Spleen (tissue), 11 donors: ENCODE data around the gene ZIC1. TPM values are rescaled to one million over a fixed set of nuclear protein-coding genes. Genes with fewer than 3 reads are reported as not detected.

Experiments
- DNase-seq: peaks from one replicate; pipeline ENCODE4 v3.0.0-alpha.2; 2020
- H3K27ac ChIP-seq, 8 donors: fragments of 200-600 bp; sonication (generic) in 7 of 8; 1 replicate in 4 of 8; 2 replicates in 4 of 8; pipeline versions ENCODE4 v1.5.0 to v1.8.0; 2016 to 2021; ENCODE audit warnings: inconsistent platforms in 4 of 8, mild to moderate bottlenecking in 4 of 8, moderate library complexity in 1 of 8
- H3K27me3 ChIP-seq, 7 donors: fragments of 200-600 bp; sonication (generic) in 6 of 7; replicated peaks in 1 of 7; 1 replicate in 4 of 7; 2 replicates in 3 of 7; pipeline versions ENCODE4 v1.5.0 to v1.8.0; 2016 to 2021; ENCODE audit warnings: inconsistent platforms in 3 of 7, mild to moderate bottlenecking in 1 of 7
- H3K36me3 ChIP-seq, 6 donors: fragments of 200-600 bp; sonication (generic) in 5 of 6; 1 replicate in 4 of 6; 2 replicates in 2 of 6; pipeline versions ENCODE4 v1.5.0 to v1.8.0; 2016 to 2021; ENCODE audit warnings: inconsistent platforms in 2 of 6
- H3K4me1 ChIP-seq, 6 donors: fragments of 200-600 bp; sonication (generic) in 5 of 6; 1 replicate in 3 of 6; 2 replicates in 3 of 6; pipeline versions ENCODE4 v1.5.0 to v1.8.0; 2016 to 2021; ENCODE audit warnings: inconsistent platforms in 3 of 6
- H3K4me3 ChIP-seq, 8 donors: fragments of 200-600 bp; sonication (generic) in 7 of 8; 1 replicate in 4 of 8; 2 replicates in 4 of 8; pipeline versions ENCODE4 v1.5.0 to v1.8.0; 2016 to 2021; ENCODE audit warnings: inconsistent platforms in 4 of 8, mild to moderate bottlenecking in 4 of 8, moderate library complexity in 2 of 8
- H3K9me3 ChIP-seq, 8 donors: fragments of 200-600 bp; sonication (generic) in 7 of 8; 1 replicate in 4 of 8; 2 replicates in 4 of 8; pipeline versions ENCODE4 v1.5.0 to v1.8.0; 2016 to 2021; ENCODE audit warnings: inconsistent platforms in 4 of 8
- CTCF ChIP-seq, 11 experiments: fragments of 200-600 bp in 7 of 11; fragments of 450-650 bp in 4 of 11; sonication (generic) in 4 of 11; IDR thresholded peaks in 8 of 11; conservative IDR thresholded peaks in 3 of 11; 1 replicate in 7 of 11; 2 replicates in 4 of 11; pipeline versions ENCODE4 v1.4.0 to v1.8.0; 2016 to 2021; ENCODE audit warnings: antibody characterized with exemption in 11 of 11, inconsistent platforms in 4 of 11, mild to moderate bottlenecking in 1 of 11
- POLR2A ChIP-seq, 3 donors: fragments of 450-650 bp; IDR thresholded peaks; one replicate each; pipeline ENCODE4 v1.5.1; 2017; ENCODE audit warnings: antibody characterized with exemption in 3 of 3, mild to moderate bottlenecking in 1 of 3
- POLR2AphosphoS5 ChIP-seq, 3 donors: sonication (generic); formaldehyde crosslinking; IDR thresholded peaks; one replicate each; pipeline ENCODE4 v1.5.1; 2017; ENCODE audit warnings: antibody characterized with exemption in 3 of 3
- WGBS, 5 donors: extraction: QIAGEN DNeasy Blood & Tissue Kit in 3 of 5; methylation state at CpG; one replicate each; pipeline versions ENCODE4 v1.1.5 to v1.1.7; 2013 to 2018; 5-methylcytosine and 5-hydroxymethylcytosine counted together
- intact Hi-C: fragments of 100-400 bp; cut with DNase I; formaldehyde crosslinking; loops from one replicate; pipeline ENCODE4 v1.15.0; 2023; ENCODE audit warnings: low total_unique reads
- polyA plus RNA-seq, 3 donors: library from polyadenylated mRNA; stranded (reverse); fragments of 200-250 nt; gene quantifications; one replicate each; pipeline ENCODE4 v1.2.1, GENCODE V29; 2013
- total RNA-seq, 7 donors: library from RNA; depleted of rRNA in 3 of 7; stranded (reverse); fragments of >200 nt in 3 of 7; fragmentation: NEBNext Ultra II Directional in 4 of 7; extraction: Animal tissue kit (Norgen Biotek cat#: 25700) in 4 of 7; gene quantifications; one replicate each; pipeline versions ENCODE4 v1.1.0 to v1.2.1, GENCODE V29; 2016 to 2021
- donor health status: healthy with polysubstance abuse.
- donor health status: DM: no; HTN: no; CAD: no; lungs with moderate emphysema.
- donor health status: DM: no; HTN: no; CAD: no.
- donor health status: Bipolar disorder and iron deficiency.
- donor health status: healthy.
- donor health status: DM: no; HTN: no; CAD: no.
- donor health status: DM: yes; HTN: yes; CAD: no.

ZIC1 gene
- total and polyA plus RNA-seq, 10 donors, result not detected

GRCh38 chr3:147407498-147408187 is 1.5 kb upstream of the ZIC1 start:
- intact Hi-C loops, result no loop called here
- WGBS, 5 donors, result 12 to 25% (median 16%) methylated on average over 27 of the region's 27 CpGs
- peak overlapping the region in 1 of 8 donors; percentile 24 for H3K4me3 ChIP-seq
- no peak for DNase-seq
- peaks cover 0 to 48% (median 0%) of the 10 kb centered on the region in 8 donors for H3K9me3 ChIP-seq
- no peaks in the 10 kb centered on the region for H3K36me3 ChIP-seq
- H3K4me1 ChIP-seq, result peaks cover 16 to 44% (median 35%) of the 10 kb centered on the region in 6 donors
- H3K27ac ChIP-seq, result no peak overlapping the region
- TF ChIP-seq CTCF (IDR thresholded peaks at IDR 0.05 in 8 of 11, conservative IDR thresholded peaks at IDR 0.05 in 3 of 11) (no peak), POLR2A (IDR thresholded peaks at IDR 0.05) (no peak), POLR2AphosphoS5 (IDR thresholded peaks at IDR 0.05) (no peak)
- peaks cover 22 to 100% (median 98%) of the 10 kb centered on the region in 7 donors for H3K27me3 ChIP-seq

GRCh38 chr3:147408188-147409100 is 721 bp upstream of the ZIC1 start:
- peaks cover 28 to 100% (median 100%) of the 10 kb centered on the region in 7 donors for H3K27me3 ChIP-seq
- intact Hi-C loops, result no loop called here
- no peak for TF ChIP-seq POLR2AphosphoS5 (IDR thresholded peaks at IDR 0.05)
- H3K4me1 ChIP-seq, result peaks cover 22 to 52% (median 43%) of the 10 kb centered on the region in 6 donors
- WGBS, 5 donors, result 7 to 17% (median 13%) methylated on average over 28 of the region's 28 CpGs
- no peak for DNase-seq
- H3K27ac ChIP-seq, result no peak overlapping the region
- H3K4me3 ChIP-seq, result no peak overlapping the region
- H3K36me3 ChIP-seq, result no peaks in the 10 kb centered on the region
- peaks cover 0 to 49% (median 0%) of the 10 kb centered on the region in 8 donors for H3K9me3 ChIP-seq

DNA sequence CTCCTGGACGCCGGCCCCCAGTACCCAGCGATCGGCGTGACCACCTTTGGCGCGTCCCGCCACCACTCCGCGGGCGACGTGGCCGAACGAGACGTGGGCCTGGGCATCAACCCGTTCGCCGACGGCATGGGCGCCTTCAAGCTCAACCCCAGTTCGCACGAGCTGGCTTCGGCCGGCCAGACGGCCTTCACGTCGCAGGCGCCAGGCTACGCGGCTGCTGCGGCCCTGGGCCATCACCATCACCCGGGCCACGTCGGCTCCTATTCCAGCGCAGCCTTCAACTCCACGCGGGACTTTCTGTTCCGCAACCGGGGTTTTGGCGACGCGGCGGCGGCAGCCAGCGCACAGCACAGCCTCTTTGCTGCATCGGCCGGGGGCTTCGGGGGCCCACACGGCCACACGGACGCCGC is 956 bp downstream of the ZIC1 start:
- no peak overlapping the region for H3K27ac ChIP-seq
- H3K36me3 ChIP-seq, result no peaks in the 10 kb centered on the region
- H3K4me3 ChIP-seq, result peak overlapping the region in 6 of 8 donors; percentile 19 to 59 (median 29)
- 5 to 13% (median 11%) methylated on average over 49 to 52 of the region's 52 CpGs for WGBS, 5 donors
- H3K9me3 ChIP-seq, result peaks cover 0 to 47% (median 0%) of the 10 kb centered on the region in 8 donors
- H3K4me1 ChIP-seq, result peaks cover 25 to 55% (median 46%) of the 10 kb centered on the region in 6 donors
- no peak for DNase-seq
- H3K27me3 ChIP-seq, result peaks cover 28 to 100% (median 100%) of the 10 kb centered on the region in 7 donors
- TF ChIP-seq CTCF (IDR thresholded peaks at IDR 0.05 in 8 of 11, conservative IDR thresholded peaks at IDR 0.05 in 3 of 11) (no peak), POLR2A (IDR thresholded peaks at IDR 0.05) (no peak), POLR2AphosphoS5 (IDR thresholded peaks at IDR 0.05) (no peak)
- intact Hi-C loops, result no loop called here

GRCh38 chr3:147410526-147411237 is 1.5 kb downstream of the ZIC1 start:
- Histone ChIP-seq H3K27ac (no peak overlapping the region), H3K4me3 (peak overlapping the region; percentile 1 to 59 (median 24)), H3K36me3 (no peaks in the 10 kb centered on the region), H3K4me1 (peaks cover 25 to 55% (median 46%) of the 10 kb centered on the region in 6 donors), H3K27me3 (peaks cover 28 to 100% (median 100%) of the 10 kb centered on the region in 7 donors), H3K9me3 (peaks cover 0 to 41% (median 0%) of the 10 kb centered on the region in 8 donors)
- TF ChIP-seq CTCF (IDR thresholded peaks at IDR 0.05 in 8 of 11, conservative IDR thresholded peaks at IDR 0.05 in 3 of 11) (no peak), POLR2AphosphoS5 (IDR thresholded peaks at IDR 0.05) (no peak), POLR2A (IDR thresholded peaks at IDR 0.05) (no peak)
- WGBS, 5 donors, result 3 to 9% (median 5%) methylated on average over 48 to 61 of the region's 61 CpGs
- intact Hi-C loops, result no loop called here
- peak; percentile 68 for DNase-seq
